Glutamatergic neuron (in vitro differentiated cells): ENCODE data around the gene KIF1A. TPM values are rescaled to one million over a fixed set of nuclear protein-coding genes. Genes with fewer than 3 reads are reported as not detected.

ENCODE experiments used
- DNase-seq: peaks from one replicate; pipeline ENCODE4 v3.0.0; 2022
- H3K27ac Mint-ChIP-seq: one replicate; pipeline ENCODE4 v1.8.0; 2020; ENCODE audit warnings: mild to moderate bottlenecking, mixed read lengths, inconsistent platforms; ENCODE audit not compliant: unreplicated experiment
- H3K27me3 Mint-ChIP-seq: one replicate; pipeline ENCODE4 v1.8.0; 2020; ENCODE audit warnings: mild to moderate bottlenecking, moderate library complexity, mixed read lengths, inconsistent platforms; ENCODE audit not compliant: unreplicated experiment
- H3K36me3 Mint-ChIP-seq: one replicate; pipeline ENCODE4 v1.8.0; 2020; ENCODE audit warnings: mild to moderate bottlenecking, mixed read lengths, inconsistent platforms; ENCODE audit not compliant: unreplicated experiment
- H3K4me1 Mint-ChIP-seq: one replicate; pipeline ENCODE4 v1.8.0; 2020; ENCODE audit warnings: mild to moderate bottlenecking, low read depth, mixed read lengths, inconsistent platforms; ENCODE audit not compliant: unreplicated experiment
- H3K4me3 Mint-ChIP-seq: one replicate; pipeline ENCODE4 v1.8.0; 2020; ENCODE audit warnings: mild to moderate bottlenecking, mixed read lengths, inconsistent platforms; ENCODE audit not compliant: unreplicated experiment
- H3K9me3 Mint-ChIP-seq: one replicate; pipeline ENCODE4 v1.8.0; 2020; ENCODE audit warnings: mild to moderate bottlenecking, moderate library complexity, mixed read lengths, inconsistent platforms; ENCODE audit not compliant: unreplicated experiment
- CTCF ChIP-seq: fragments of 200-600 bp; sonication (generic); IDR thresholded peaks from one replicate; pipeline ENCODE4 v1.5.0; 2021; ENCODE audit not compliant: partially characterized antibody, unreplicated experiment
- total RNA-seq: library from RNA; stranded (reverse); fragmentation: NEBNext Ultra II Directional; extraction: Animal tissue kit (Norgen Biotek cat#: 25700); gene quantifications from one replicate; pipeline ENCODE4 v1.2.1, GENCODE V29; 2021; ENCODE audit not compliant: unreplicated experiment

KIF1A gene
- total RNA-seq, 1 donor from 2014 or later = 439 TPM

- H3K36me3 Mint-ChIP-seq = peaks cover 4% of the 10 kb centered on the region
These were observed 94.8 kb downstream of the KIF1A start for GRCh38 chr2:240725266-240725665.

GRCh38 chr2:240724431-240724830 is 95.6 kb downstream of the KIF1A start:
- H3K27ac Mint-ChIP-seq = no peak overlapping the region
- H3K36me3 Mint-ChIP-seq = peaks cover 4% of the 10 kb centered on the region
- no peak for TF ChIP-seq CTCF
- no peak for DNase-seq
- H3K4me1 Mint-ChIP-seq = peaks cover 7% of the 10 kb centered on the region
- H3K4me3 Mint-ChIP-seq = no peak overlapping the region
- H3K9me3 Mint-ChIP-seq = peaks cover 16% of the 10 kb centered on the region
- peaks cover 27% of the 10 kb centered on the region for H3K27me3 Mint-ChIP-seq

More at GRCh38 chr2:240725266-240725665, 94.8 kb downstream of the KIF1A start:
- Mint-ChIP-seq H3K4me1 (peaks cover 8% of the 10 kb centered on the region), H3K4me3 (no peak overlapping the region), H3K27ac (no peak overlapping the region), H3K9me3 (peaks cover 14% of the 10 kb centered on the region), H3K27me3 (peaks cover 27% of the 10 kb centered on the region)
- DNase-seq = no peak
- no peak for TF ChIP-seq CTCF

GRCh38 chr2:240723851-240724250 is 96.2 kb downstream of the KIF1A start:
- H3K4me1 Mint-ChIP-seq = peaks cover 4% of the 10 kb centered on the region
- peaks cover 4% of the 10 kb centered on the region for H3K36me3 Mint-ChIP-seq
- no peak for DNase-seq
- H3K27ac Mint-ChIP-seq = no peak overlapping the region
- peaks cover 27% of the 10 kb centered on the region for H3K27me3 Mint-ChIP-seq
- H3K4me3 Mint-ChIP-seq = no peak overlapping the region
- peaks cover 16% of the 10 kb centered on the region for H3K9me3 Mint-ChIP-seq
- TF ChIP-seq CTCF = no peak

GRCh38 chr2:240722796-240723735 is 97.0 kb downstream of the KIF1A start:
- peaks cover 14% of the 10 kb centered on the region for H3K9me3 Mint-ChIP-seq
- TF ChIP-seq CTCF = no peak
- H3K4me3 Mint-ChIP-seq = no peak overlapping the region
- H3K36me3 Mint-ChIP-seq = peaks cover 1% of the 10 kb centered on the region
- DNase-seq = no peak
- peak overlapping the region; percentile 12 for H3K27ac Mint-ChIP-seq
- peaks cover 2% of the 10 kb centered on the region for H3K4me1 Mint-ChIP-seq
- peaks cover 25% of the 10 kb centered on the region for H3K27me3 Mint-ChIP-seq

- Mint-ChIP-seq H3K27ac (no peak overlapping the region), H3K4me1 (no peaks in the 10 kb centered on the region), H3K36me3 (no peaks in the 10 kb centered on the region), H3K27me3 (peaks cover 19% of the 10 kb centered on the region), H3K4me3 (no peak overlapping the region), H3K9me3 (peaks cover 13% of the 10 kb centered on the region)
- DNase-seq = no peak
- TF ChIP-seq CTCF = no peak
These were observed 97.6 kb downstream of the KIF1A start for GRCh38 chr2:240722376-240722775.
